Pons (tissue), 1 donor: ENCODE measurements around the gene CARD9.
A peak's percentile ranks its signal among the peaks of the same experiment; 100 is the strongest.
"Not testable (repeated sequence)": the region's sequence is repeated elsewhere in the genome, so short reads cannot be mapped to it uniquely, and the experiment has no call there.

Experiments
- DNase-seq: peaks from one replicate; pipeline ENCODE4 v3.0.0-alpha.2; 2016; ENCODE audit warnings: low spot score

CARD9 gene

GRCh38 chr9:136373300-136374182 is at the start of gene CARD9:
CARD9 (minus strand) TSS chr9:136373669; CDS start chr9:136372078, 1,591 bp downstream.
- peak; percentile 62 for DNase-seq

- DNase-seq, result no peak
Measured at GRCh38 chr9:136422876-136423275, 49.4 kb upstream of the CARD9 start.

- no peak for DNase-seq
Measured at GRCh38 chr9:136421791-136422190, 48.3 kb upstream of the CARD9 start.

- no peak for DNase-seq
Measured at GRCh38 chr9:136419092-136419420, 45.6 kb upstream of the CARD9 start.

- no peak for DNase-seq
Measured at GRCh38 chr9:136418182-136419091, 45.0 kb upstream of the CARD9 start.

- DNase-seq, result no peak
Measured at GRCh38 chr9:136416914-136417313, 43.4 kb upstream of the CARD9 start.

- DNase-seq, result no peak
Measured at GRCh38 chr9:136416427-136416826, 43.0 kb upstream of the CARD9 start.

GRCh38 chr9:136412962-136413361 is 39.5 kb upstream of the CARD9 start:
- DNase-seq, result no peak

GRCh38 chr9:136411378-136411777 is 37.9 kb upstream of the CARD9 start:
- no peak for DNase-seq

GRCh38 chr9:136410500-136411287 is 37.2 kb upstream of the CARD9 start, which contains the start of the genes ENTR1 and PMPCA:
ENTR1 (minus strand) TSS chr9:136410614; CDS start chr9:136410397, 217 bp downstream.
PMPCA (plus strand) TSS chr9:136410658; CDS start chr9:136410669, 11 bp downstream.
- DNase-seq, result peak; percentile 81

- DNase-seq, result peak; percentile 19
Measured at GRCh38 chr9:136409557-136410455, 36.3 kb upstream of the CARD9 start.

- DNase-seq, result no peak
Measured at GRCh38 chr9:136407911-136408310, 34.4 kb upstream of the CARD9 start.

- not testable (repeated sequence) for DNase-seq
Measured at GRCh38 chr9:136407061-136407460, 33.6 kb upstream of the CARD9 start.

- not testable (repeated sequence) for DNase-seq
Measured at GRCh38 chr9:136405904-136406303, 32.4 kb upstream of the CARD9 start.

- no peak for DNase-seq
Measured at GRCh38 chr9:136405481-136405880, 32.0 kb upstream of the CARD9 start.

GRCh38 chr9:136404801-136405136 is 31.3 kb upstream of the CARD9 start:
- no peak for DNase-seq

GRCh38 chr9:136403915-136404800 is 30.7 kb upstream of the CARD9 start:
- no peak for DNase-seq

- no peak for DNase-seq
Measured at GRCh38 chr9:136403538-136403914, 30.1 kb upstream of the CARD9 start.

- DNase-seq, result no peak
Measured at GRCh38 chr9:136402067-136402466, 28.6 kb upstream of the CARD9 start.
